ENCODE measurements around the gene INTS15.

- TF ChIP-seq CTCF (IDR thresholded peaks at IDR 0.05) (no peak), POLR2A (IDR thresholded peaks at IDR 0.05) (no peak)
Observed at GRCh38 chr7:6647080-6647479, 57.3 kb downstream of the INTS15 start.
